SK-N-MC (cell line): ENCODE data around the gene DHODH.

Source experiments
- EZH2 ChIP-seq: fragments of 200-600 bp; sonication (generic); IDR thresholded peaks from one replicate; pipeline ENCODE4 v1.6.1; 2017; ENCODE audit warnings: antibody characterized with exemption
- FOXP2 ChIP-seq: optimal IDR thresholded peaks from 2 replicates; pipeline ENCODE3; 2011; ENCODE audit warnings: mild to moderate bottlenecking, moderate library complexity; ENCODE audit not compliant: insufficient read depth; ENCODE audit errors: extremely low read length, control extremely low read depth
- POLR2AphosphoS5 ChIP-seq: IDR thresholded peaks from 2 replicates; pipeline ENCODE4 v1.6.1; 2012; ENCODE audit warnings: mild to moderate bottlenecking, low read depth, low read length, borderline replicate concordance

GRCh38 chr16:71995038-71995437 is 13.5 kb upstream of the DHODH start:
- TF ChIP-seq EZH2 (no peak), POLR2AphosphoS5 (no peak), FOXP2 (no peak)
